ENCODE measurements around the gene ZC3HAV1L.
"Not testable (repeated sequence)": the region's sequence is repeated elsewhere in the genome, so short reads cannot be mapped to it uniquely, and the experiment has no call there.

Gene ZC3HAV1L

GRCh38 chr7:139054101-139054500 is 18.3 kb upstream of the ZC3HAV1L start:
- DNase-seq (ENCODE audit: low spot score): no peak

GRCh38 chr7:139051655-139052054 is 15.8 kb upstream of the ZC3HAV1L start:
- DNase-seq (ENCODE audit: low spot score): no peak

GRCh38 chr7:139049936-139050335 is 14.1 kb upstream of the ZC3HAV1L start:
- no peak for DNase-seq (ENCODE audit: low spot score)

GRCh38 chr7:139049111-139049510 is 13.3 kb upstream of the ZC3HAV1L start:
- no peak for DNase-seq (ENCODE audit: low spot score)

- no peak for DNase-seq (ENCODE audit: low spot score)
Observed at GRCh38 chr7:139047970-139048369, 12.1 kb upstream of the ZC3HAV1L start.

GRCh38 chr7:139046143-139046542 is 10.3 kb upstream of the ZC3HAV1L start:
- no peak for DNase-seq (ENCODE audit: low spot score)

- no peak for DNase-seq (ENCODE audit: low spot score)
Observed at GRCh38 chr7:139044813-139045794, 9.3 kb upstream of the ZC3HAV1L start.

GRCh38 chr7:139043823-139044812 is 8.3 kb upstream of the ZC3HAV1L start:
- no peak for DNase-seq (ENCODE audit: low spot score)

GRCh38 chr7:139041378-139042085 is 5.7 kb upstream of the ZC3HAV1L start:
- DNase-seq (ENCODE audit: low spot score): no peak

GRCh38 chr7:139038691-139039090 is 2.8 kb upstream of the ZC3HAV1L start:
- DNase-seq (ENCODE audit: low spot score): no peak

GRCh38 chr7:139036901-139037300 is 1.1 kb upstream of the ZC3HAV1L start:
- DNase-seq (ENCODE audit: low spot score): no peak

- DNase-seq (ENCODE audit: low spot score): no peak
Observed at GRCh38 chr7:139034855-139035585, 822 bp downstream of the ZC3HAV1L start.

- DNase-seq (ENCODE audit: low spot score): no peak
Observed at GRCh38 chr7:139034336-139034735, 1.5 kb downstream of the ZC3HAV1L start.

- DNase-seq (ENCODE audit: low spot score): no peak
Observed at GRCh38 chr7:139033346-139034114, 2.3 kb downstream of the ZC3HAV1L start.

- DNase-seq (ENCODE audit: low spot score): no peak
Observed at GRCh38 chr7:139032473-139032872, 3.4 kb downstream of the ZC3HAV1L start.

- DNase-seq (ENCODE audit: low spot score): no peak
Observed at GRCh38 chr7:139029353-139029752, 6.5 kb downstream of the ZC3HAV1L start.

- DNase-seq (ENCODE audit: low spot score): no peak
Observed at GRCh38 chr7:139026551-139026950, 9.3 kb downstream of the ZC3HAV1L start.

GRCh38 chr7:139025861-139026260 is 10.0 kb downstream of the ZC3HAV1L start:
- not testable (repeated sequence) for DNase-seq (ENCODE audit: low spot score)

GRCh38 chr7:139023076-139023475 is 12.8 kb downstream of the ZC3HAV1L start:
- DNase-seq (ENCODE audit: low spot score): no peak

- no peak for DNase-seq (ENCODE audit: low spot score)
Observed at GRCh38 chr7:139022286-139022685, 13.6 kb downstream of the ZC3HAV1L start.

Measured in NAMALWA (cell line).